HG02970 (cell line): Measurements from ENCODE around the gene APLF.
"Not testable (repeated sequence)": the region's sequence is repeated elsewhere in the genome, so short reads cannot be mapped to it uniquely, and the experiment has no call there.

Experiments used
- ATAC-seq: cut with Tn5 transposase; IDR thresholded peaks from one replicate; pipeline ENCODE4 v1.9.1; 2021; ENCODE audit warnings: mild to moderate bottlenecking, moderate library complexity, moderate number of reproducible peaks; ENCODE audit not compliant: unreplicated experiment, low FRiP score

APLF gene

DNA sequence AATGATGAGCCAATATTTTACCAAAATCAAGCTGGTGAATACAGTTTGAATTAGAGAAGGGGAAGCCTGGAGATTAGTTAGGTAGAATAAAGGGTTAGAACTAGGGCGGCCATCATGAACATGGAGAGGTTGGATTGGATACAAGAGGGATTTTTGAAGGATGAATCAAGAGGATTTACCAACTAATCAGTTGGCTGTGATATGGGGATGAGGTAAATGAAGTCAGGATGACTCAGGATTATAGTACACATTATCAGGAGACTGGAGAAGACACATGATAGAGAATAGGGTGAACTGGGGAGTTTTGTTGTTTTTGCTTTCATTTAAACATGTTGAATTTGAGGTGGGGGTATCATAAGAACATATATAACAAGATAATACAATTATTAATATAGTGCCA is 102.2 kb downstream of the APLF start:
- ATAC-seq, result no peak

DNA sequence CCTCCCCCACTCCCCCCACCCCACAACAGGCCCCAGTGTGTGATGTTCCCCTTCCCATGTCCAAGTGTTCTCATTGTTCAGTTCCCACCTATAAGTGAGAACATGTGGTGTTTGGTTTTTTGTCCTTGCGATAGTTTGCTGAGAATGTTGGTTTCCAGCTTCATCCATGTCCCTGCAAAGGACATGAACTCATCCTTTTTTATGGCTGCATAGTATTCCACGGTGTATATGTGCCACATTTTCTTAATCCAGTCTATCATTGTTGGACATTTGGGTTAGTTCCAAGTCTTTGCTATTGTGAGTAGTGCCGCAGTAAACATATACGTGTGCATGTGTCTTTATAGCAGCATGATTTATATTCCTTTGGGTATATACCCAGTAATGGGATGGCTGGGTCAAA is 103.0 kb downstream of the APLF start:
- not testable (repeated sequence) for ATAC-seq

DNA sequence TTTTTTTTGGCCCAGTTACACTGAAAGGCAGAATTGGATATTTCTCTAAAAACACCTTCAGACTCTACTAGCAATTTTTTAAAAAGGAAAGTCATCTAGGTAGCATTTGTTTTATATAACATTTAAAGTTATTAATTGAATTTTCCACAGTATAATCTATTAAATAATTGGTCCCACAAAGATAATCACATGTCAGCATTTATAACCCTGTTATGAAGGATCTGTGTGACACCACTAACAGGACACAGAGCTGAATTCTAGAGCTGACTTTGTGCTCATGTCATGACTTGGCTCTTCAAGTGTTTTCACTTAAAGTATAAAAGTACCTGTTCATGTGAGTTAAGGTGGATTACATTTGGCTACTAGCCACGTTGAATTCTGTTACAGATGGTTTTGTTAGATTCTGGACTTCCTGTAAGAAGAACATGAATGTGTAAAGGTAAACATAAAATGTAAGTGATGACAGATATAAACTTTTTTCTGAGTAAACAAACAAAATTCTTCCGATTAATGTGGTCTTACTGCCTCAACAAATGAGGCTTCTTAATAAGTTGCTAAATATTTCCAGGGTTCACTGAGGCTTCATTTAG is 106.9 kb downstream of the APLF start:
- ATAC-seq, result no peak

DNA sequence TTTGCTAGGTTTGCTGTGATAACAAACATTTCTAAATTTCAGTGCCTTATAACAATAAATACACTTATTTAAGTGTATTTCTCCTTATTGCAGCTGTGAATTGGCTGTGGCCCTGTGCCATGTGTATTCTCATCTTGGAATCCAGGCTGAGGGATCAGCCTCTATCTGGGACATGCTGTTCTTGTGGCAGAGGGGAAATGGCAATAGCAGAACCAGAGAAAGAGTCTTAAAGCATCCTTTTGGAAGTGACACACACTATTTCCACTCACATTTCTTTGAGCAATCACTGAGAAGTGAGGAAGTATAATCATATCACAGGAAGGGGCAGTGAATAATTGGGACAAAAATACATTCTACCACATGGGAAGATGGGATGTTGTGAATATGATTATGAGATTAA is 109.8 kb downstream of the APLF start:
- no peak for ATAC-seq

DNA sequence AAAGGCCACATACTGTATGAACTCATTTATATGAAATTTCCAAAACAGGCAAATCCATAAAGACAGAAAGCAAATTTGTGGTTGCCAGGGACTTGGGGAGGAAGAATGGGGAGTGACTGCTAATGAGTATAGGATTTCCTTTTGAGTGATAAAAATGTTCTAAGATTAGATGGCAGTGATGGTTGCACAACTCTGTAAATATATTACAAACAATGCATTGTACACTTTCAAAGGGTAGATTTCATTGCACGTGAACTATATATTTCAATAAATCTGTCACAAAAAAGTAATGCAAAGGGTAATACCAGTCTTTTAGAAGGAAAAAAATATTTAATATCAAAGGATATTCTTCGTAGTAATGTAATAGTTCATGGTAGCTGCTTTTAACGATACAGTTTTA is 112.3 kb downstream of the APLF start:
- ATAC-seq, result no peak

DNA sequence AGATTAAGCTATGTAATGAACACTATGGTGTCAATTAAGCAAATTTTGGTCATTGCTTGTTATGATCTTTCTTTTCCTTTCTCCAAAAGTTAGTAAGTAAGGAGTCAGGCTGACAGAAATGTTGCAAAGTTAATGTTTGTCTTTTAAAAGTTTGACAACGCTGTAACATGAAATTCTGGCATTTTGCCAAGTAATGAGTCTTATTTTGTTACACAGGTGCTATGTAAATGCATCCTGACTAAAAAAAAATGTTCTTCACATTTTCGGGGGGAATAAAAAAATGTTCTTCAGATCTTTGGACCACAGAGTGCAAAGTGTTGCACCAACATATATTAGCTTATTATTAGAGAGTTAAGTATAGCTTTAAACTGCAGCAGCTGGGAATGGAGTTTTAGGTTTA is 121.2 kb downstream of the APLF start:
- ATAC-seq, result no peak

DNA sequence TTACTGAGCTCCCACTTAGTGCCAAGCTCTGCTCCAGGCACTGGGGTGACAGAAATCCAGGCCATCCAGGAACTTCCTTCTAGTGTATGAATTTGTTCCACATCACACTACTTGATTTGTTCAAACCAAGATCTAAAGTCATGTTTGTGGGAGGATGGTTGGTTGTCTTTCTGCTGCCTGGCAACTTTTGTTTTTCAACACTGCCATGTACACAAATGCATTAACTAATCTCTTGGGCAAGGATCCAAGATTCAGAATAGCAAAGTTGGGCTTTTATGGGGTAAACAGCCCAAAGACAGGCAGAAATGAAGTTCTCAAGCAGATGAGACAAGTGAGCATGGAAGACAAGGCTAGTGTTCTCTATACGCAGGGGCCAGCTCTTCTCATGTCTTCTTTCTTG is 122.6 kb downstream of the APLF start:
- no peak for ATAC-seq

DNA sequence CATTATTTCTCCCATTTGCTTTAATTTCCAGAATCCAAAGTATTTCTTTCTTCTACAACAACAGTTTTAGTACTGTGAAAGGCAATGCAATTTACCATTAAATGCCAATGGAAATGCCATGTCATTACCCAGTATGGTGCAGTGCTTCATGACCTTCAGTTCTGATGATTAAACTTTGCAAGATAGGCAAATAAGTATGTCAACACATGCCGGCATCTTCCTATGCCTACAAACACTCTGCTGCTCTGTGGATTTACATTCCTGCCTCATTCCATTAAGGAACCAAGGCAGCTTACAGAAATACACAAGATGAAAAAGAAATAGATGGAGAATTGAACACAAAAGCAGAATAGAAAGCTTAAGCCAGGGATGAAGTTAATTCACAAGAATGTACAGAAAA is 123.3 kb downstream of the APLF start:
- ATAC-seq, result no peak

DNA sequence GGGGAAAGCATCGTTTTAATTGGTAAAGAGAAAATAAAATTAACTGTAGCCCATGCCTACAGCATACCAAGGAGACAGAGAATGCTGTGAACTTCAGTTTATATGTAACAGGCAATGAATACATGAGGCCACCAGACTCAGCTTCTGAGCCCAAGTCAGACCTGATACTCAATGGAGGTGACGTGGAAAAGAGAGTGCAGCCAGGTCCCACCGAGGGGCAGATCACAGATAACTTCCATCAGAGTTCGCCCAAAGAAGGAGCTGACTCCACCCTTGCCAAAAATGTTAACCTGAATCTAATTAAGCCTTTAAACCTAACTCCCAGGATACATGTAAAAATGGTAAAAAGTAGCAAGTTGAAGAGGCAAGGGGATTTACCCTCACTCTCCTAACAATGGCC is 123.8 kb downstream of the APLF start:
- ATAC-seq, result no peak

DNA sequence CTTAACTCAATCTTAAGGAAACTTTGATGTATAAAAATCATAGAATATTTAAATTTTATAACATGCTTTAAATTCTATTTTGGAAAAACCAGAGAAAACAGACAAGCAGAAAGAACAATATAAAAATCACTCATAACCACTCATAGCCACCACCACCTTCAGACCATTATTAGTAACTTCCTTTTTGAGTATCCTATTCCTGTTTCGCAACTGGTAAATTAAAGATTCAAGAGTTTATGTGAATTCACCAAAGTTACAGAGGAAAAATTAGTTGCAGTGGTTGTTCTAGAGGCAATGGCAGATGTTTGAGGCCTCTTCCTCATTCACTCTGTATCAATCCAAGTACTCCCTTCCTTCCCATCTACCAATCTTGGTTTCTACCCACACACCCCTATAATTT is 126.7 kb downstream of the APLF start:
- ATAC-seq, result no peak

DNA sequence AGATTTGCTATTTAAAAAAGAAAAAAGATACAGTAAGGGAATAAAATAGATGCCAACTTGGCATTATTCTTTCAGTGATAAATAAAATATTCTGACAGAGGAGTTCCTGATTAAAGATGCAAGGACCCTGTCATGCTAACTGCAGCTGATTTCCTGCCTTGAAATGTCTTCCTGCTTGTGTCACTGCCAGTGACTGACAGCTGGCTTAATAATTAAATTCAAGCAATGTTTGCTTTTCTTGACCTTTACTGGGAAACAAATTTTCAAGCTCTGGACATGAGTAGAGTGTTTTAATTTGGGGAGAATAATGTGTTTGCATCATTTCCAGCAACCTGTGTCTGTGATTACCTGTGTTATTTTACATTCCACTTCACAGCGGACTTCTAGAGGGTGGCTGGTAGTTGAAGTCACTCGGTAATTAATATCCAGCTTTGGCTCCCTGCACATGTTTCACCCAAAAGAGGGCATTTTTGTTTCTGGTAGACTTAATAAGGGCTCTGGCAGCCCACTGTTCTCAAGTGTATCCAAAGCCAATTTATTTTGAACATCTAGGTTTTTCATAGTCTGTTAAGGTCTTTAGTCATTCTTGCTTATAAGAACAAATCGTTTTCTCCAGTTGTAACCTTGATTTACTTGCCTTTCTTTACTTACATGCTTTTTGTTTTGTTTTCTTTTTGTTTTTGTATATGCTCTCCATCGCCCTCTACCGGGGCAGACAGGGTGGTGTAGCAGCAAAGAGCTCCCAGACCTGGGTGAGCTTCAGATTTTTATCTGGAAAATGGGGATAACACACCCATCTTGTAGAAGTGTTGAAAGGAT is 127.5 kb downstream of the APLF start:
- no peak for ATAC-seq

DNA sequence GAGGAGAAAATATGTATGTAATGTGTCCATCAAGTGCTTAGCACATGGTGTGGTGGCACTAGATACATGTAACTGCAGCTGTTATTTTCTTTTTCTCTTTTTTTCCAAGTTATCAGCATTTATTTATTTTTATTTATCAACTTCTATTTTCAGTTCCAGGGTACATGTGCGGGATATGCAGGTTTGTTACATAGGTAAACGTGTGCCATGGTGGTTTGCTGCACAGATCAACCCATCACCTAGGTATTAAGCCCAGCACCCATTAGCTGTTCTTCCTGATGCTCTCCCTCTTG is 128.1 kb downstream of the APLF start:
- not testable (repeated sequence) for ATAC-seq

DNA sequence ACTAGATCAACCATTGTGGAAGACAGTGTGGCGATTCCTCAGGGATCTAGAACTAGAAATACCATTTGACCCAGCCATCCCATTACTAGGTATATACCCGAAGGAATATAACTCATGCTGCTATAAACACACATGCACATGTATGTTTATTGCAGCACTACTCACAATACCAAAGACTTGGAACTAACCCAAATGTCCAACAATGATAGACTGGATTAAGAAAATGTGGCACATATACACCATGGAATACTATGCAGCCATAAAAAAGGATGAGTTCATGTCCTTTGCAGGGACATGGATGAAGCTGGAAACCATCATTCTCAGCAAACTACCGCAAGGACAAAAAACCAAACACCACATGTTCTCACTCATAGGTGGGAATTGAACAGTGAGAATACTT is 133.1 kb downstream of the APLF start:
- not testable (repeated sequence) for ATAC-seq

DNA sequence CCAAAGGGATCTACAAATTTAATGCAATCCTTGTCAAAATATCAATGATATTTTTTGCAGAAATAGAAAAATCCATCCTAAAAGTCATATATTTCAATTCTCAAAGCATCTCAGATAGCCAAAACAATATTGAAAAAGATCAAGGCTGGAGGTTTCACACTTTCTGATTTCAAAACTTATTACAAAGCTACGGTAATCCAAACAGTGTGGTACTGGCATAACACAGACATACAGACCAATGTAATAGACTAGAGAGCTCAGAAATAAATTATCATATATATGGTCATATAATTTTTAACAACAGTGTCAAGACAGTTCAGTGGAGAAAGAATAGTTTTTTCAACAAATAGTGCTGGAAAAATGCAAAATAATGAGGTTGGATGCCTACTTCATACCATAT is 135.7 kb downstream of the APLF start:
- ATAC-seq, result no peak

DNA sequence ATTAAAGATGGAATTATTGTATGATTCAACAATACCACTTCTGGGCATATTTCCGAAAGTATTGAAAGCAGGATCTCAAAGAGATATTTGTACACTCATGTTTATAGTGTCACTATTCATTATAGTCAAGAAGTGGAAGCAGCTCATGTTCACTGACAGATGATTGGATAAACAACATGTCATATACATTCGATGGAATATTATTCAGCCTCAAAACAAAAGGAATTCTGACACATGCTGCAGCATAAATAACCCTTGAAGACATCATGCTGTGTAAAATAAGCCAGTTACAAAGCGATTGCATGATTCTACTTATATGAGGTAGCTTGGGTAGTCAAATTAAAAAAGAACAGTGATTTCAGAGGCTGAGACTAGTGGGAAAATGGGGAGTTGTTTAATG is 136.7 kb downstream of the APLF start:
- ATAC-seq, result no peak

DNA sequence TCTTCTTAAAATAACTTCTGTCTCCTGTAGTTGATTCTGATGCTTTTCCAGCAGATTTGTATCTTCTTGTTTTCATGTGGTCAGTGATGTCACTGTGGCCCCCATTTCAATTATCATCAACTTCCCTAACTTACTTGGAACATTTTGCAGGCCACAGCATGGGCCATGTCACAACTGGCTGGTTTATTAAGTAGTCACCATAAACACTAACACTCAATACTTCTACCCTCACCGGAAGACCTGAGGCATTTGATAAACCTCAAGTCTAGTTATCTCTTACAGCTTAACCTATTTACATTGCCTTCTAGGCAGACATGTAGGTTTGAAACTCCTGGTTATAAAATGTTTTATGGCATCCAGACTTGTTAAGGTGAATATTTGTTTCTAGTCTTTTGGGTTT is 138.6 kb downstream of the APLF start:
- no peak for ATAC-seq

DNA sequence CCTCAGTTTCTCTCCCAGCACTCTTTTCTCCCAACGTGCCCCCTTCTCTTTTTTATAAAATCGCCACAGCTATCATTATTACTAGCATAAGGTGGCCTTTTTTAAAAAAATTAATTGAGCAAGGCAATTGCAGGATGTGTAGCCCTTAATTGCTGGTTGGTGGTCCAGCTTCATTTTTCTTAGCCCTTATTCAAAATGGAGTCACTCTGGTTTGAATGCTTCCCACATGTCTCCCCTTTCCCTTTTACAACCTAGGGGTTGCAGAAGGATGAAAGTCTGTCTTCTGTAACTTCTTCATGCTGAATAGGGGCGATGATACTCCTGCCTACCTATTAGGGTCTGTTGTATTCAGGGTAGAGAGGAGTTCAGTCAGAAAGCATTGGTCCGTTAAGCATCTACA is 139.4 kb downstream of the APLF start:
- ATAC-seq, result no peak

DNA sequence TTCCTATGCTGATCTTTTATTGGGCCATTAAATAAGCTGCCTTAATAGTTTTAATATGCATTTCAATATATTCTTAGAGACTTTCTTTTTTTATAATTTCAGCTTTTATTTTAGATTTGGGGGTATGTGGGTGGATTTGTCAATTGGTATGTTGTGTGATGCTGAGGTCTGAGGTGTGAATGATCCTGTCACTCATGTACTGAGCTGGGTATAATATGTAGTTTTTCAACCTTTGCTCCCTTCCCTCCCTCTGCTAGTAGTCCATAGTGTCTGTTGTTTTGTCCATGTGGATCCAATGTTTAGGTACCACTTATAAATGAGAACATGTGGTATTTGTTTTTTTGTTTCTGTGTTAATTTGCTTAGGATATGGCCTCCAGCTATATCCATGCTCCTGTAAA is 140.5 kb downstream of the APLF start:
- no peak for ATAC-seq

DNA sequence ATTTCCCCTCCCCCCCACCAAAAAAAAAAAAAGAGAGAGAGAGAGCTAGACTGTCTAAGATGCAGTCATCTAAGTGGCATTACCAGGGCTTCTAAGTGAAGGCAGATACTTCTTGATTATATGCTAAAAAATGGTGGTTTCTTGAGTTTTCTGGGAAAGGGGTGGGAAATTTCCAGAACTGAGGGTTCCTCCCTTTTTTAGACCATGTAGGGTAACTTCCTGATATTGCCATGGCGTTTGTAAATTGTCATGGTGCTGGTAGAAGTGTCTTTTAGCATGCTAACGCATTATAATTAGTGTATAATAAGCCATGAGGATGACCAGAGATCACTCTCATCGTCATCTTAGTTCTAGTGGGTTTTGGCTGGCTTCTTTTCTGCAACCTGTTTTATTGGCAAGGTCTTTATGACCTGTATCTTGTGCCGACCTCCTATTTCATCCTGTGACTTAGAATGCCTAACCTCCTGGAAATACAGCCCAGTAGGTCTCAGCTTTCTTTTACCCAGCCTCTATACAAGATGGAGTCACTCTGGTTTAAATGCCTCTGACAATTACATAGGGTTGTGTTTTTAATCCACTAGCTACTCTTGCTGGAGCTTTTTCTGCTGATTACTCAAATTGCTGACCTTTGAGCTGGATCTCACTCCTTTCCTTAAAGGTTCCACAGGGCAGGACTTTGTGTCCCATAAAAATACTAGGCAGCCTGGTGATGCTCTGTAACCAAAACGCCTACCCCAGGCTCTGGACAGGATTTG is 145.6 kb downstream of the APLF start:
- no peak for ATAC-seq

DNA sequence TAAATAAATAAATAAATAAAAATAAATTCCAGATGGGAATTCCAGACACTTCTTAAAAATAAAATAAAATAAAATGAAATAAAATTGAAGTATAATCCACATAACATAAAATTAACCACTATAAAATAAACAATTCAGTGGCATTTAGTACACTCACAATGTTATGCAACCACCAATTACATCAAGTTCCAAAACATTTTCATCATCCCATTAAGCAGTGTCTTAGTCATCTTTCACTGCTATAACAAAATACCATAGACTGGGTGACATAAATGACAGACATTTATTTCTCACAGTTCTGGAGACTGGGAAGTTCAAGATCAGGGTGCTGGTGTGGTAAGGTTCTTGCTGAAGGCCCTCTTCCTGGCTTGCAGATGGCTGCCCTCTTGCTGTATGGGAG is 153.4 kb downstream of the APLF start:
- ATAC-seq, result no peak

DNA sequence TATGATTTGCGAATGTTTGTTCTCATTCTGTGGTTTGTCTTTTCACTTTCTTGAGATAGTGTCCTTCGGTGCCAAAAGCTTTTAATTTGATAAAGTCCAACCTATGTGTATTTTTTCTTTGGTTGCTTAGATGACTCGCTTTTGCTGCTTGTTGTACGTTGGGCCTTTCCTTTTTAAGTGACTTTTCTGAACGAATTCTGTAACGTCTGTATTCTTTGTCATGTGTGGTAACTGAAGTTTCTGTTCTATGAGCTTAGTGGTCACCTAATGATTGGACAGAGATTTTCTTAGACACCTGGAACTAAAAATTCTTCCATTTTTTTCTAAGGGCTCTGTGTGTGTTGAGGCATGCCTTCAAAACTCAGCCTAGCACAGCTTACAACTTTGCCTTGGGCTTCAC is 156.4 kb downstream of the APLF start:
- no peak for ATAC-seq

DNA sequence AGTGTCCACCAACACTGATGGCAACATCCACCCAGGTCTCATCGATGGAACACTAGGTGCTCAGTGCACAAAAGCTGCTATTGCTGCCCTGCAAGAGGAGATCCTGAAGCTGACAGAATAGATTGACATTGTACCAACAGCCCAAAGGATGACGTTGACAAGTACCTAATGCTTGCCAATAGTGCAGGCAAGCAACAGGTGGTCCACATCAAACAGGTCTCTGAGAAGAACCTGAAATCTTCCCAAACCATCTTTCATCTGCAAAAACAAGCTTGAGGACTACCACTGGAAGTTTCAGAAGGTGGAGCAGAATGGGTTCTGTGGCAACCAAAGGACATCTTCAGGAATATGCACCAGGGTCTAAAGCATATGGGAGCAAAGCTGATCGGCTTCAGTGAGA is 160.2 kb downstream of the APLF start:
- no peak for ATAC-seq
